Esophagus muscularis mucosa (tissue), 4 donors: ENCODE measurements around the gene NCBP1. TPM values are rescaled to one million over a fixed set of nuclear protein-coding genes. Genes with fewer than 3 reads are reported as not detected.

Experiments used
- DNase-seq: peaks from one replicate; pipeline ENCODE4 v3.0.0-alpha.2; 2017; ENCODE audit errors: extremely low spot score
- H3K27ac ChIP-seq, 4 donors: fragments of 200-600 bp; sonication (generic); replicated peaks in 1 of 4; 1 replicate in 3 of 4; 2 replicates in 1 of 4; pipeline ENCODE4 v1.5.1; 2016 to 2019; ENCODE audit warnings: mild to moderate bottlenecking in 1 of 4
- H3K27me3 ChIP-seq, 4 donors: fragments of 200-600 bp; sonication (generic); one replicate each; pipeline versions ENCODE4 v1.5.1 to v1.6.0; 2016 to 2019
- H3K36me3 ChIP-seq, 4 donors: fragments of 200-600 bp; sonication (generic); one replicate each; pipeline ENCODE4 v1.5.1; 2016 to 2019
- H3K4me1 ChIP-seq, 4 donors: fragments of 200-600 bp; sonication (generic); one replicate each; pipeline ENCODE4 v1.5.1; 2016 to 2019
- H3K4me3 ChIP-seq, 4 donors: fragments of 200-600 bp; sonication (generic); 1 replicate in 2 of 4; 2 replicates in 2 of 4; pipeline ENCODE4 v1.5.1; 2016 to 2019; ENCODE audit warnings: mild to moderate bottlenecking in 4 of 4, moderate library complexity in 1 of 4
- H3K9me3 ChIP-seq, 4 donors: fragments of 200-600 bp; sonication (generic); 1 replicate in 3 of 4; 2 replicates in 1 of 4; pipeline ENCODE4 v1.5.1; 2016 to 2019
- CTCF ChIP-seq, 3 experiments: fragments of 200-600 bp in 2 of 3; fragments of 450-650 bp in 1 of 3; sonication (generic) in 2 of 3; IDR thresholded peaks; one replicate each; pipeline ENCODE4 v1.5.1; 2017 to 2019; ENCODE audit warnings: antibody characterized with exemption in 3 of 3, mild to moderate bottlenecking in 2 of 3, moderate library complexity in 1 of 3
- EP300 ChIP-seq: sonication (generic); formaldehyde crosslinking; IDR thresholded peaks from one replicate; pipeline ENCODE4 v1.6.1; 2017; ENCODE audit warnings: antibody characterized with exemption
- POLR2A ChIP-seq: fragments of 450-650 bp; IDR thresholded peaks from one replicate; pipeline ENCODE4 v1.6.1; 2017; ENCODE audit warnings: antibody characterized with exemption, moderate library complexity, mild to moderate bottlenecking, low read depth
- POLR2AphosphoS5 ChIP-seq, 2 donors: sonication (generic); formaldehyde crosslinking; IDR thresholded peaks; one replicate each; pipeline ENCODE4 v1.6.1; 2017; ENCODE audit warnings: antibody characterized with exemption in 2 of 2
- WGBS: methylation state at CpG from one replicate; pipeline ENCODE4 v1.1.5; 2018; 5-methylcytosine and 5-hydroxymethylcytosine counted together
- intact Hi-C: fragments of 100-400 bp; cut with DNase I; formaldehyde crosslinking; loops from one replicate; pipeline ENCODE4 v1.15.1; 2023
- total RNA-seq, 4 donors: library from RNA; depleted of rRNA; stranded (reverse); fragments of >200 nt; gene quantifications; one replicate each; pipeline versions ENCODE4 v1.1.0 to v1.2.1, GENCODE V29; 2016

The NCBP1 gene
- total RNA-seq, 4 donors from 2014 or later: 12.0 to 14.8 (median 14.6) TPM

GRCh38 chr9:97627624-97628023 lies 6.0 kb upstream of the NCBP1 start:
- Histone ChIP-seq H3K27ac (peak overlapping the region in 3 of 4 donors; percentile 2 to 53 (median 38)), H3K9me3 (no peaks in the 10 kb centered on the region), H3K36me3 (peaks cover 0 to 32% (median 14%) of the 10 kb centered on the region in 4 donors), H3K27me3 (no peaks in the 10 kb centered on the region), H3K4me3 (peak overlapping the region in 2 of 4 donors; percentile 14 to 15), H3K4me1 (peaks cover 20 to 49% (median 39%) of the 10 kb centered on the region in 4 donors)
- intact Hi-C loops: no loop called here
- WGBS: 51% methylated on average over 5 of the region's 5 CpGs
- DNase-seq: no peak
- no peak for TF ChIP-seq EP300
- no peak for TF ChIP-seq POLR2AphosphoS5 (IDR thresholded peaks at IDR 0.05)
- no peak for TF ChIP-seq CTCF (IDR thresholded peaks at IDR 0.05)
- no peak for TF ChIP-seq POLR2A

DNA sequence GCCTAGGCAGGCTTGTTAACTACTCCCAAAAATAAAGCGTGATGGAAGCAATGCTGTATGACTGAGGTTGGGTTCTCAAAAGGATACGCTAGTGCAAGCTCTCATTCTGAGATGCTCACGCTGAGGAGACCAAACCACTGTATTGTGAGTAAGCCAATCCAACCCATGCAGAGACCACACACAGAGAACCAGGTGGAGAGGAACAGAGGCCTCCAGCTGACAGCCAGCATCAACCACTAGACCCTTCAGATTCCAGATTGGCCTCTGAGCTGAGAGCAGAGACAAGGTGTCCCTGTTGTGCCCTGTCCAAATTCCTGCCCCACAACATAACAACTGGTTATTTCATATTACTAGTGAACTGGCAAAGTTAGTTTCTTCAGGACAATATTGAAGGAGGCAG lies 5.0 kb upstream of the NCBP1 start:
- WGBS: 86% methylated on average over 3 of the region's 3 CpGs
- Histone ChIP-seq H3K4me3 (no peak overlapping the region), H3K27ac (no peak overlapping the region), H3K36me3 (peaks cover 0 to 22% (median 13%) of the 10 kb centered on the region in 4 donors), H3K4me1 (peaks cover 20 to 49% (median 39%) of the 10 kb centered on the region in 4 donors), H3K27me3 (no peaks in the 10 kb centered on the region), H3K9me3 (no peaks in the 10 kb centered on the region)
- intact Hi-C loops: no loop called here
- no peak for DNase-seq
- no peak for TF ChIP-seq POLR2A
- TF ChIP-seq POLR2AphosphoS5 (IDR thresholded peaks at IDR 0.05): no peak
- TF ChIP-seq CTCF (IDR thresholded peaks at IDR 0.05): no peak
- no peak for TF ChIP-seq EP300

DNA sequence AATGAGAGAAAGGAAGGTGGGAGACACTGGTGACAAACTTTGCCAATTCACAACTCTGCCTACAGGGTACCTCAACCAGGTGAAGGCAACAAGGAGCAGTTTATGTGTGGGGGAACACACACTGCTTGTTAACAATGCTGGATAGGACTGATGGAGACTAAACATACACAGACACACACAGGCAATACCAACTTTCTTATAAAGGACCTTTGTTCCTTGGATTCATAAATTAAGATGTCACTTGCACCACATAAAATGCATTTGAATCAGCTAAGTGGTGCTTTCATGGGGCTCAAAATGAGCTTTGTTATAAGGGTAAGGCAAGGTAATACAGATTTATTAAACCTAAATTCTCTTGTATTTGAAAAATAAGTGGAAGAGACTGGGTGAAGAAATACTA lies 4.5 kb upstream of the NCBP1 start:
- Histone ChIP-seq H3K9me3 (no peaks in the 10 kb centered on the region), H3K4me1 (peaks cover 20 to 50% (median 40%) of the 10 kb centered on the region in 4 donors), H3K27me3 (no peaks in the 10 kb centered on the region), H3K27ac (no peak overlapping the region), H3K4me3 (no peak overlapping the region), H3K36me3 (peaks cover 0 to 17% (median 10%) of the 10 kb centered on the region in 4 donors)
- TF ChIP-seq POLR2AphosphoS5 (IDR thresholded peaks at IDR 0.05) (no peak), EP300 (no peak), CTCF (IDR thresholded peaks at IDR 0.05) (no peak), POLR2A (no peak)
- no peak for DNase-seq
- intact Hi-C loops: no loop called here

GRCh38 chr9:97630591-97630990 lies 3.0 kb upstream of the NCBP1 start:
- no peaks in the 10 kb centered on the region for H3K9me3 ChIP-seq
- H3K4me1 ChIP-seq: peaks cover 32 to 64% (median 54%) of the 10 kb centered on the region in 4 donors
- H3K4me3 ChIP-seq: no peak overlapping the region
- H3K36me3 ChIP-seq: peaks cover 0 to 3% (median 1%) of the 10 kb centered on the region in 4 donors
- H3K27ac ChIP-seq: peak overlapping the region in 1 of 4 donors; percentile 92
- no peak for TF ChIP-seq EP300
- TF ChIP-seq POLR2A: no peak
- no peak for TF ChIP-seq CTCF (IDR thresholded peaks at IDR 0.05)
- no peak for TF ChIP-seq POLR2AphosphoS5 (IDR thresholded peaks at IDR 0.05)
- DNase-seq: no peak
- intact Hi-C loops: no loop called here
- no peaks in the 10 kb centered on the region for H3K27me3 ChIP-seq

DNA sequence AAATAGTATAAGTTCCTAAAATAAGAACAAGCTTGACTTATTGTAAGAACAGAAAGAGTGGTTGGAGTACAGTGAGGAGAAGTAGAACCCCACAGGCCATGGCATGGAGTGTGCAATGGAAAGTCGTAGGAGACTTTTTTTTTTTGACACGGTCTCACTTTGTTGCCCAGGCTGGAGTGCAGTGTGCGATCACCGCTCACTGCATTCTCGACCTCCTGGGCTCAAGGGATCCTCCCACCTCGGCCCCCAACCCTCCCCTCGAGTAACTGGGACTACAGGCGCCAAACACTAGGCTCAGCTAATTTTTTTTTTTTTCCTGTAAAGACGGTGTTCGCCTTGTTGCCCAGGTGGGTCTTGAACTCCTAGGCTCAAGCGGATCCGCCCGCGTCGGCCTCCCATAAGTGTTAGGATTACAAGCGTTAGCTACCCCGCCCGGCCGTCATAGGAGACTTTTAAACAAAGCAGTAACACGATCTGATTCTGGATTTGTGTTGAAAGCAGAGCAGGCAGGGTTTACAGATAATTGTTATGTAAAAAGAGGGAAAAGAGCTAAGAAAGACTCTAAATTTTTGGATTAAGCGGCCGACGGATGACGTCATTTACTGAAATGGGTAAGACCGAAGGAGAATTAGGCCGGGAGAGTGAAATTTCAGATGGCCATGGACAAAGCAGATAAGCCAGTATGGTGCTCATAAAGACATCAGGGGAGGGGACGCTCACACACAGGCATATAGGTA lies 1.2 kb upstream of the NCBP1 start:
- DNase-seq: no peak
- Histone ChIP-seq H3K27me3 (no peaks in the 10 kb centered on the region), H3K36me3 (no peaks in the 10 kb centered on the region), H3K27ac (peak overlapping the region; percentile 92 to 98 (median 96)), H3K9me3 (no peaks in the 10 kb centered on the region), H3K4me3 (peak overlapping the region; percentile 72 to 95 (median 88)), H3K4me1 (peaks cover 43 to 74% (median 66%) of the 10 kb centered on the region in 4 donors)
- TF ChIP-seq POLR2AphosphoS5 (IDR thresholded peaks at IDR 0.05) (no peak), EP300 (no peak), POLR2A (no peak), CTCF (IDR thresholded peaks at IDR 0.05) (no peak)
- intact Hi-C loops: no loop called here
- WGBS: 1% methylated on average over 27 of the region's 27 CpGs
